Stimulated activated CD8-positive, alpha-beta memory T cell treated with anti-CD3 and anti-CD28 coated beads, Interleukin-7, amount 100 ng/mL, for 1 hour (primary cell): Measurements from ENCODE around the gene KCNH6.

Experiments
- DNase-seq, 2 donors: peaks; one replicate each; pipeline ENCODE4 v3.0.0-alpha.2; 2020; ENCODE audit warnings: low read depth in 2 of 2

KCNH6 gene

GRCh38 chr17:63486317-63487013 lies 36.7 kb upstream of the KCNH6 start:
- no peak for DNase-seq

DNA sequence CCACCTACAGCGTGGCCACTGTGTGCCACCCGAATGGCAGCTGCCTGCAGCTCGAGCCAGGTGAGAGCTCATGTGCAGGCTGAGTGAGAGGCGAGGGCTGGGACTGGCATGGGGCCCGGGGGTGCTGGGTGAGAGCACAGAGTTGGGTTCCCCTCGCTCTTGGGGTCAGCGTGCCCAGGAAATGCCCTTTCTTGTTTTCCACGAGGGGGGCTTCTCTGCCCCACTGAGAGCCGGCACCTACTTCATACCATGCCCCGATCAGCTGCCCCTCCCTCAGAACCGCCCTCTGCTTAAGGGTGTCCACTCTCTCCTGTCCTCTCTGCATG lies 36.2 kb upstream of the KCNH6 start:
- no peak for DNase-seq

GRCh38 chr17:63488851-63489250 lies 34.3 kb upstream of the KCNH6 start:
- no peak for DNase-seq

- no peak for DNase-seq
Observed at GRCh38 chr17:63489291-63489690, 33.9 kb upstream of the KCNH6 start.

GRCh38 chr17:63490329-63490728 lies 32.8 kb upstream of the KCNH6 start:
- no peak for DNase-seq

DNA sequence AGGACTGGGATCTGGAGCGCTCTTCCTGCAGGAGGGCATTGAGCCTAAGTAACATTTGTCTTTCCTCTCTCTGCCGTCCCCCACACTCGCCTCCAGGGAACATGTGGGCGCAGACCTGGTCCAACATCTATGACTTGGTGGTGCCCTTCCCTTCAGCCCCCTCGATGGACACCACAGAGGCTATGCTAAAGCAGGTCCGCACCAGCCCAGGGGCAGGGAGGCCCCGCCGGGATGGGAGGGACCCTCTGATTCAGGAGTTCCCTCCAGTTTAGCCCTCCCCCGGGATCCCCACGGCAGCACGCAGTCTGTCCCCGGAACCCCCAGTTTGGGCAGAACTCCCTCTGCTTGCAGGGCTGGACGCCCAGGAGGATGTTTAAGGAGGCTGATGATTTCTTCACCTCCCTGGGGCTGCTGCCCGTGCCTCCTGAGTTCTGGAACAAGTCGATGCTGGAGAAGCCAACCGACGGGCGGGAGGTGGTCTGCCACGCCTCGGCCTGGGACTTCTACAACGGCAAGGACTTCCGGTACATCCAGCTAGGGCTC lies 32.2 kb upstream of the KCNH6 start:
- no peak for DNase-seq

DNA sequence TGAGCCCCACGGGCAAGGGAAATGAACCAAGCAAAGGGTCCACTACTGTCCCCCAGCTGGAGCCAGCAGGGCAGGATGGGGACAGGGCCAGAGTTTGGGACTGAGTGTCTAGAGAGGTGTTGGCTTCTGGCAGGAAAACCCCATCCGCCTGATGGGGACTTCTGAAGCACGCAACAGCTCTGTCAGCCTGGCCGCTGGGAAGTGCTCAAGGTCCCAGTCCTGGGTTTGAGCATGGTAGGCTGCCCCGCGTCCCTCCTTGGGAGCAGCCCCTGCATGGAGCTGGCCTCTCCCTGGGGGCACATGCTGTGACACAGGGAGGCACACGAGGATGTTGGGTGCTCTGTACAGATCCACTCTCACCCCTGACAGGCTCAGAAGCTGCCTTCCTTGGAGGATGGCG lies 31.7 kb upstream of the KCNH6 start:
- no peak for DNase-seq

DNA sequence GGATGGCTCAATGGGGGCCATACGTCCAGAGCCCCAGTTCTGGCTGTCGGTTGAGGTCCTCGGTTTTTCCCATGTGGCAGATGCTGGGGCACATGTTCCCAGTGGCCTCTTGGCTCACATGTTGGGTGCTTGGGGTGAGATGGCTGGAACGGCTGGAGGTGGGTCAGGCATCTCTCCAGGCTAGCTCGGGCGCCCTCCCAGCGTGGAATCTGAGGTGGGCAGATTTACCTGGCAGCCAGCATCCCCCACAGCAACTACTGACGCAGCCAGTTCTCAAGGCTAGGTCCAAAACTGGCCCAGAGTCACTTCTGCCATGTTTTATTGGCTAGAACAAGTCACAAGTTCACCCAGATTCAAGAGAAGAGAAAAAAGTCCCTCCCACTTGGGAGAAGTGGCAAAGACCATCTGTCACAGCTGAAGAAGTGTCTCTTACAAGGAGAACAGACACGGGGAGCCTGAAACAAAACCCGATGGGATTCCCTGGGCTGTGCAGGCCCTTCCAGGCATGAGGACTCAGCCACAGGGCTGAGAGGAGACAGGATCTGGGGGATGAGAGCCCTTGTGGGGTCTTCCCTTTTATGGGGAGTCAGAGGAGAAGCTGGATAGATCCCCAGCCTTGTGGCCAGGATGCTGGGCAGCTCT lies 31.1 kb upstream of the KCNH6 start:
- DNase-seq = no peak

- no peak for DNase-seq
Observed at GRCh38 chr17:63492940-63493339, 30.2 kb upstream of the KCNH6 start.

DNA sequence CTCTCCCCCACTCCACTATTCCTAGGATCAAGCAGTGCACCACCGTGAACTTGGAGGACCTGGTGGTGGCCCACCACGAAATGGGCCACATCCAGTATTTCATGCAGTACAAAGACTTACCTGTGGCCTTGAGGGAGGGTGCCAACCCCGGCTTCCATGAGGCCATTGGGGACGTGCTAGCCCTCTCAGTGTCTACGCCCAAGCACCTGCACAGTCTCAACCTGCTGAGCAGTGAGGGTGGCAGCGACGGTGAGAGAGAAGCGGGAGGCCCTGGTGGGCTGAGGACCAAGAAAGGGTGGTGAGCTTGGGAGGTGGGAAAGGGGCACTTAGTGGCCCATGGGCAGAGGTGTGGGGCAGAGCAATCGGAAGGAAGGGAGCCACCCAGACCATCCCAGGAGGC lies 29.7 kb upstream of the KCNH6 start:
- DNase-seq = no peak

GRCh38 chr17:63494300-63494928 lies 28.7 kb upstream of the KCNH6 start:
- no peak for DNase-seq

DNA sequence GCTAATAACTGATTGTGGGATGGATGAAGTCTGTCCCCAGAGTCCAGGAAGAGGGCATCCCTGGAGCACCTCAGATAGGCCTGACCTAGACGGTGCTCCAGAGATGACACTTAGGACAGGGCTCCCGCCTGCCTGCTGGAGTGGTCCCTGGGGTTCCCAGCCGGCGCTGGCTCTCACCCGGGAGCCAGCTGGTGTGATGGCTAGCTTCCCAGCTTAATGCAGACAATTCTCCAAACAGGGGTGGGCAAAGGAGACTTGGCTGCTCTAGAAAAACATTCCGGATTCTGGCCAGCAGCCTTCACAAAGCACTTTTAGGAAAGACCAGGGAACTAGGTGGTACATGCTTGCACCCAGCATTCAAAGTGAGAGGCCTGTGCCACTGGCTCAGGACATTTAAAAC lies 27.7 kb upstream of the KCNH6 start:
- no peak for DNase-seq

- no peak for DNase-seq
Observed at GRCh38 chr17:63496177-63496576, 27.0 kb upstream of the KCNH6 start.

DNA sequence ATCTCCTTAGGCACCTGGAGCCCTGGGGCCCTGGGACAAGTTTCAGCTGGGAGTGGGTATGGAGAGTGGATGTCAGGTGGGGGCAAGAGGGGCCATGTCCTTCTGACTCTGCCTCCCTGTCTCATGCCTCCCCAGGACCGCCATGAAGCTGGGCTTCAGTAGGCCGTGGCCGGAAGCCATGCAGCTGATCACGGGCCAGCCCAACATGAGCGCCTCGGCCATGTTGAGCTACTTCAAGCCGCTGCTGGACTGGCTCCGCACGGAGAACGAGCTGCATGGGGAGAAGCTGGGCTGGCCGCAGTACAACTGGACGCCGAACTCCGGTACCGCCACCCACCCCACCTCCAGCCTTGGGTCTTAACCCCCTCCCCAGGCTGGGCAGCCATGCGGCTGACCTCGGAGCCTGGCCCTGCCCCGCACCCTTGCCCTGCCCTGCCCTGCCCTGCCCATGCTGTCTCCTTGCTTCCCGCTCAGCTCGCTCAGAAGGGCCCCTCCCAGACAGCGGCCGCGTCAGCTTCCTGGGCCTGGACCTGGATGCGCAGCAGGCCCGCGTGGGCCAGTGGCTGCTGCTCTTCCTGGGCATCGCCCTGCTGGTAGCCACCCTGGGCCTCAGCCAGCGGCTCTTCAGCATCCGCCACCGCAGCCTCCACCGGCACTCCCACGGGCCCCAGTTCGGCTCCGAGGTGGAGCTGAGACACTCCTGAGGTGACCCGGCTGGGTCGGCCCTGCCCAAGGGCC lies 26.3 kb upstream of the KCNH6 start:
- no peak for DNase-seq

DNA sequence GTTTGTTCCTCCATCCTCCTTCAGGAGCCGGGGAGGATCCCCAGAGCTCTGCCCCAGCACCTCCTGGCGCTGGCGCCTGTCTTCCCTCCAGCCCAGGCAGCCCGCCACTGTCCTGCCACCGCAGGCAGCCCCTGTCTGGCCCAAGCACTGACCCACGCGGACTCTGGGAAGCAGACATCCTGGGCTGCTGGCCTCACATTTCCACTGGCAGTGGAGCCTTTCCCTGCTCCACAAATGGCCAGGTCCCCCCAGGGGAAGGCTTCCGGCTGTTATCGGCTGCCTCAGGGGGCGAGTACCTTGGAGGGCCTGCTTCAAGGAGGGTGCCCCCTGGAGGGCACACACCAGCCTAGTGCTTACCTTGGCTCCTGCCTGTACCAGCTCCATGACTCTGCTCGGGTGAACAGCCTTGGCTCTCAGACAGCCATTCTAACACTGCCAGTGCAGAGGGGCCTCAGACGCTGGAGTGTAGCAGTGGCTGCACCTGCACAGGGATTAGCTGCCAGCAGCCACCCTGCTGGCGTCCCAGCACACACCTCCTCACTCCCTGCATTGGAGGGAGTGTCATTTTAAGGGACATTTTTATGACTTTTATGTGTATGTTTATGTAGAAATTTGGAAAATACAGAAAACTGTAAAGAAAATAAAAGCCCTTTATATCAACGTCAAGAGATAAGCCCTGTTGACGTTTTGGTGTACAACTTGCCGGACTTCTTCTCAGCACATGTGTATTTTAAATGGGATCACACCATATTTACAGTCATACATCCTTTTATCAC lies 25.3 kb upstream of the KCNH6 start:
- DNase-seq = no peak

- no peak for DNase-seq
Observed at GRCh38 chr17:63498626-63499195, 24.4 kb upstream of the KCNH6 start.

- no peak for DNase-seq
Observed at GRCh38 chr17:63500543-63501390, 22.4 kb upstream of the KCNH6 start.

- DNase-seq = no peak
Observed at GRCh38 chr17:63503341-63503705, 19.8 kb upstream of the KCNH6 start.

DNA sequence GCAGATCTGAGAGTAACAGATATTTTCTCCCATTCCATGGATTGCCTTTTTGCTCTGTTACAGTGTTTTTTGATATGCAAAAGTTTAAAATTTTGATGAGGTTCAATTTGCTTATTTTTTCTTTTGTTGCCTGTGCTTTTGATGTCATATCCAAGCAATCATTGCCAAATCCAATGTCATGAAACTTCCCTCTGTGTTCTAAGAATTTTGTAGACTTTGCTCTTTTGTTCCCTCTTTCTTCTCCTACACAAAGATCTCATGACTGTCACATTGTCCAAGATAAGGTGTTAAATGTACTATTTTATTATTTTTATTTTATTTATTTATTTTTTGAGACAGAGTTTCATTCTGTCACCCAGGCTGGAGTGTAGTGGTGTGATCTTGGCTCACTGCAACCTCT lies 18.9 kb upstream of the KCNH6 start:
- DNase-seq = no peak

- no peak for DNase-seq
Observed at GRCh38 chr17:63505341-63505740, 17.8 kb upstream of the KCNH6 start.

DNA sequence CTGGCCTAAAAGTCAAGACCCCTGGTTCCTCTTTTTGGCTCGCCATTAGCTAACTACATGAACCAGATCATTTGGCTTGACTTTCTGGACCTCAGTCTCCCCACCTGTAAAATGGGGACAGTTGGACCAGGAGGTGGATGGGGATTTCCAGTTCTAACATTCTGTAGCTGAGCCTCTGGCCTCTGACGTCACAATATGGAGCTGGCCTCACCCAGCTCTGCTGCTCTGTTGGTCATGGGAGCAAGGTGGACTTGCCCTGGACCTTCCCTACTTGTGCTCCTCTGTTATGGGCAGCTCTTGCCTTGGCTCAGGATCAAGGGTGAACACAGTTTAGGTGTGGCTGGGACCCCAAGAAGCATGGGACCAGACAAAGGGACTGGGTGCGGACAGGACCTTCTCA lies 16.5 kb upstream of the KCNH6 start:
- no peak for DNase-seq
